ENCODE data around the gene RTEL1.

Gene RTEL1

DNA sequence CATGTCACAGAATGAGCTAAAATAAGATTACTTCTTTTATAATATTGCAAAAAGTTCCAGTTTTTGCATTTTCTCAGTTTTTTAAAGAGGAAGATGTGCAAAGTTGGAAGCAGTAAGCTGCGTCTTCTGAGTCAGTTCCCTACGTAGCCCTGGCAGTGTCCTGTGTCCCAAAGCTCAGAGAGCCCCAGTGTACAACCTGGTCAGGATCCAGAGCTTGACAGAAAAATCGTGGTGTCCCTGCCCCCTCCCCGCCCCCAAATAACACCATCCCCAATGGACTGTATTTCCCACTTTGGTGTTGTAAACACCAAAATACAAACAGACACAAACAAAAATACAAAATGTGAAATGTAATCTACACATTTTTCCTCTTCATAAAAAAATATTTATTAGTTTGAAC is 86.0 kb downstream of the RTEL1 start:
- DNase-seq (ENCODE audit: low spot score): no peak
- TF ChIP-seq, protein P1, sequence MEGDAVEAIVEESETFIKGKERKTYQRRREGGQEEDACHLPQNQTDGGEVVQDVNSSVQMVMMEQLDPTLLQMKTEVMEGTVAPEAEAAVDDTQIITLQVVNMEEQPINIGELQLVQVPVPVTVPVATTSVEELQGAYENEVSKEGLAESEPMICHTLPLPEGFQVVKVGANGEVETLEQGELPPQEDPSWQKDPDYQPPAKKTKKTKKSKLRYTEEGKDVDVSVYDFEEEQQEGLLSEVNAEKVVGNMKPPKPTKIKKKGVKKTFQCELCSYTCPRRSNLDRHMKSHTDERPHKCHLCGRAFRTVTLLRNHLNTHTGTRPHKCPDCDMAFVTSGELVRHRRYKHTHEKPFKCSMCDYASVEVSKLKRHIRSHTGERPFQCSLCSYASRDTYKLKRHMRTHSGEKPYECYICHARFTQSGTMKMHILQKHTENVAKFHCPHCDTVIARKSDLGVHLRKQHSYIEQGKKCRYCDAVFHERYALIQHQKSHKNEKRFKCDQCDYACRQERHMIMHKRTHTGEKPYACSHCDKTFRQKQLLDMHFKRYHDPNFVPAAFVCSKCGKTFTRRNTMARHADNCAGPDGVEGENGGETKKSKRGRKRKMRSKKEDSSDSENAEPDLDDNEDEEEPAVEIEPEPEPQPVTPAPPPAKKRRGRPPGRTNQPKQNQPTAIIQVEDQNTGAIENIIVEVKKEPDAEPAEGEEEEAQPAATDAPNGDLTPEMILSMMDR (IDR thresholded peaks at IDR 0.05; ENCODE audit: extremely low read depth, missing control alignments): no peak

DNA sequence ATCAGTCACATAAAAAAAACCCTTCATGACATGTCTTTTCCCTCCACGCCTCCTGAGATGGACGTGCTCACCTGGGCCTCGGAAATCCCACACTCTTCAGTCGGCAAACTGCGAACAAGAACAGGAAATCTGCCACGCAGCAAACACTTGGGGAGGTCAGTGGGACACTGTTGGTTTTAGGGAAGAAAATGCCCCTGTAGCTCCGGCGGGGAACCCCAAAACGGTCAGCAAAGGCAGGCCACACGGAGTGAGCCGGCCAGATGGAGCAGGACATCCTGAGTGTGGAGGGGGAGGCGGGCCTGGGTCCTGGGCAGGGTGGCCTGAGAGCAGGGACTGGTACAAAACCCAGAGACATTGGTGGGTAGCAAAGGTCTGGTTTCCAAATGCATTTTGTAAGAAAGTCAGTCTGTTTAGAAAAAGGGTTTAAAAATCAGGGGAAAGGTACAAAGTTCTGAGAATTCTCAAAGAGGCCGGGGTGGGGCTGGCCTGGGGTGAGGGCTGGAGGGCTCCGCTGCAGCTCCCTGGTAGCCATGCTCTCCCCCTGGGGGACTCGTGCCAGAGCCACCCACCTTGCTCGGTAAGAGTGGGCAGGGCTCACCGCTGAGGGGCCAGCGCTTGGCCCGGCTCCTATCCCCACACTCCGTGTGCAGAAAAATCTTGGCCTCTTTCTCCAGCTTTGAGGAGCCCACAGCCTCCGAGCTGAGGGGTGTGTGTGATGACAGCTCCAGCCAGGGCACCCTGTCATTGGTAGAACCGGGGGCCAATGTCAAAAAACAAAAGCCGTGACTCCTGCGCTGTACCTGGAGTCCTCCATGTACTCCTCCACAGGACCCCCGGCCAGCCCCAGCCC is 86.7 kb downstream of the RTEL1 start:
- TF ChIP-seq, protein P1 (IDR thresholded peaks at IDR 0.05; ENCODE audit: extremely low read depth, missing control alignments): no peak
- no peak for DNase-seq (ENCODE audit: low spot score)

DNA sequence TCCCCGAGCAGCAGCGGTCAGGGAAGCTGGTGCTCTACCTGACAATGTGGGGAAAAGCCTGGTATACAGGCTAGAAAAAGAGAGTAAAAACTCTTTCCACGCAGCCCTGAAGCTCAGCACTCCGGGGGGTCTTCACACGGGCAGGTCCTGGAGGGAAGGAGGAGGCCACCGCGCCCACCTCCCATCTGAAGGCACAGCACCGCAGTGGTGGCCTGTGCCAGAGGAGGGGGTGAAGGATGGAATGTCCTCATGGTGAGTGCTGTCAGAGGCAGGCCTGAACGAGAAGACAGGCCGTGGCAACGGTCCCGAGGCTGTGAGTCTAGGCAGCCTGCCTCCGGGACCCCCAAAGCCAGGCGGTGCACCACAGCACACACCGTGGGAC is 87.3 kb downstream of the RTEL1 start:
- TF ChIP-seq, protein P1 (IDR thresholded peaks at IDR 0.05; ENCODE audit: extremely low read depth, missing control alignments): no peak
- peak; percentile 28 for DNase-seq (ENCODE audit: low spot score)
